ENCODE data around the gene ICA1. TPM values are rescaled to one million over a fixed set of nuclear protein-coding genes. Genes with fewer than 3 reads are reported as not detected.
A peak's percentile ranks its signal among the peaks of the same experiment; 100 is the strongest.

ICA1 gene
- total and polyA plus RNA-seq, 2 of the 13 experiments (the other 11 are each of a cell fraction or from before 2014, with no cell fraction given): 0.29 TPM; not detected in 1

GRCh38 chr7:8190119-8190895 is 71.7 kb downstream of the ICA1 start:
- in situ Hi-C loops (cut with HindIII; ENCODE audit: extremely low pct_ligation_motif_present, low pct_unique_long_range_greater_than_20kb): no loop called here
- no TSS peak for BruUV-seq (replicated peaks)
- 18% methylated on average over 4 of the region's 4 CpGs for WGBS (ENCODE audit: low lambda C conversion rate)

More at GRCh38 chr7:8190119-8190895, 71.7 kb downstream of the ICA1 start:
- ChIA-PET CTCF (ENCODE audit: low intra/inter-chr PET ratio, low total read pairs) (no interaction called here), POLR2A (no interaction called here)
- Histone ChIP-seq H3K27ac (ENCODE audit: extremely low read length, insufficient read depth, low read length) (no peak overlapping the region), H3K9ac (ENCODE audit: insufficient read depth, low read depth, low read length) (no peak overlapping the region), H3K4me1 (ENCODE audit: insufficient read depth, low read length) (no peaks in the 10 kb centered on the region; the same call in 1 of the 2 replicates), H2AFZ (ENCODE audit: low read length) (no peak overlapping the region), H4K20me1 (ENCODE audit: insufficient read depth, low read length) (no peaks in the 10 kb centered on the region), H3K4me3 (replicated peaks in 1 of 3; ENCODE audit: insufficient read depth in 1 of 3, low read depth in 2 of 3, low read length in 3 of 3) (no peak overlapping the region), H3K36me3 (replicated peaks in 1 of 2; ENCODE audit: control insufficient read depth in 1 of 2, insufficient read depth in 2 of 2, low read length in 2 of 2) (no peaks in the 10 kb centered on the region), H3K9me3 (ENCODE audit: low read length) (no peaks in the 10 kb centered on the region), H3K79me2 (ENCODE audit: insufficient read depth, low read length) (no peaks in the 10 kb centered on the region), H3K27me3 (ENCODE audit: control insufficient read depth in 1 of 2, insufficient read depth in 2 of 2, low read length in 2 of 2) (no peaks in the 10 kb centered on the region), H3K4me2 (ENCODE audit: low read depth, low read length) (peak overlapping the region; percentile 15; the same call in 1 of the 2 replicates)
- DNase-seq (ENCODE audit: low spot score) (peak; percentile 44), ATAC-seq (peak; percentile 85), FAIRE-seq (peak; percentile 55)
- TF ChIP-seq MIXL1 (CRISPR knock-in tag; IDR thresholded peaks at IDR 0.05) (peak; percentile 39; the same call in 1 of the 2 replicates), ELF3 (CRISPR knock-in tag; IDR thresholded peaks at IDR 0.05) (peak; percentile 25; the same call in 1 of the 2 replicates), CTCF (CRISPR knock-in tag; IDR thresholded peaks at IDR 0.05) (peak; percentile 73), STAG1 (CRISPR knock-in tag; IDR thresholded peaks at IDR 0.05) (peak; percentile 70), TEAD3 (CRISPR knock-in tag; optimal IDR thresholded peaks at IDR 0.05; ENCODE audit: borderline replicate concordance) (peak; percentile 38), ZNF333 (CRISPR knock-in tag; IDR thresholded peaks at IDR 0.05; ENCODE audit: borderline replicate concordance) (no peak), HNF4A (CRISPR knock-in tag; IDR thresholded peaks at IDR 0.05) (0 out of 2 replicates have a peak, but pooled peaks have one; percentile 29), ZNF382 (CRISPR knock-in tag; IDR thresholded peaks at IDR 0.05; ENCODE audit: borderline replicate concordance) (no peak), SMC3 (IDR thresholded peaks at IDR 0.05; ENCODE audit: low read length) (peak; percentile 62)
- intact Hi-C loops (cut with micrococcal nuclease; ENCODE audit: unreplicated experiment): loop anchor here (1.0 to 10.0 kb wide), 3 partner anchors 156 to 766 kb away; no protein-coding TSS in a partner anchor
